ENCODE data around the gene YY1. TPM values are rescaled to one million over a fixed set of nuclear protein-coding genes. Genes with fewer than 3 reads are reported as not detected.
A peak's percentile ranks its signal among the peaks of the same experiment; 100 is the strongest.

Gene YY1
- total and polyA plus RNA-seq, 9 of the 15 experiments (the other 6 are each of a cell fraction or from before 2014, with no cell fraction given) = 20.8 to 74.2 (median 46.7) TPM

DNA sequence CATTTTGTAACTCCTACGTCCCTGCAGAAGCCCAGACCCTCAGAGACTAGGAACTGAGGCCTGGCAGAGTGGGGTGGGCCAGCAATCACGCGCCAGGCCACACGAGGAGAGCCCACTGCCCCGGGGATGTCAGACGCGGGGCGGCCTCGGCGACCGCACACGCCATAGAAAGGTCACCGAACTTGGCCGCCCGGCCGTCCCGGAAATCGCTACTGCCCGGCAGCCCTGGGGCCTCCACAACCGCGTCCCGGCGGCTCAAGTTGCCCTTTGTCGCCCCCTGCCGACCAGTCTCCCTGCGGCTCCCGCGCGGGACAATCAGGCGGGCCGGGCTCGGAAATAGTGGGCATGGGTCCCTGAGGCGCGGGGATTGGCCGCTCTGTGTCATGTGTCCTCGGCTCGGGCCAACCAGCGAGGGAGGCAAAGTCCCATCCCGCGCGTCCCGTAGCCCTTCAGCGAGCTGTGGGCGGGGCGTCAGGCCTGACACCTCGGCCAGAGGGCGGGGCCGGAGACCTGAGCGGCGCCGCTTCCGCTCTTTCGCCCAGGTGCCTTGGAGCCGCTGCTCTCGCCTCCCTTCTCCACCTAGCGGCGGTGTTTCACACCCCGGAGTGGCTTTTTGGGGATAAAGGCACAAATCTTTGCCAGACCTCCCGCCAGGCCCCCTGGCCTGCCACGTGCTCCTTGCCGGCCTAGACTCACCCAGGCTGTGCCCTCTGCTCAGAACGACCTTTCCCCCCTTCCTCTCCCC lies 46.1 kb upstream of the YY1 start (continued):
- TF ChIP-seq, protein P1, sequence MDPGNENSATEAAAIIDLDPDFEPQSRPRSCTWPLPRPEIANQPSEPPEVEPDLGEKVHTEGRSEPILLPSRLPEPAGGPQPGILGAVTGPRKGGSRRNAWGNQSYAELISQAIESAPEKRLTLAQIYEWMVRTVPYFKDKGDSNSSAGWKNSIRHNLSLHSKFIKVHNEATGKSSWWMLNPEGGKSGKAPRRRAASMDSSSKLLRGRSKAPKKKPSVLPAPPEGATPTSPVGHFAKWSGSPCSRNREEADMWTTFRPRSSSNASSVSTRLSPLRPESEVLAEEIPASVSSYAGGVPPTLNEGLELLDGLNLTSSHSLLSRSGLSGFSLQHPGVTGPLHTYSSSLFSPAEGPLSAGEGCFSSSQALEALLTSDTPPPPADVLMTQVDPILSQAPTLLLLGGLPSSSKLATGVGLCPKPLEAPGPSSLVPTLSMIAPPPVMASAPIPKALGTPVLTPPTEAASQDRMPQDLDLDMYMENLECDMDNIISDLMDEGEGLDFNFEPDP (CRISPR knock-in tag; IDR thresholded peaks at IDR 0.05) = no peak
- no peak for TF ChIP-seq TAF15 (IDR thresholded peaks at IDR 0.05; ENCODE audit: low read depth, low read length)
- peak; percentile 81 for TF ChIP-seq ELF1 (tag; IDR thresholded peaks at IDR 0.05)
- TF ChIP-seq, protein P2, sequence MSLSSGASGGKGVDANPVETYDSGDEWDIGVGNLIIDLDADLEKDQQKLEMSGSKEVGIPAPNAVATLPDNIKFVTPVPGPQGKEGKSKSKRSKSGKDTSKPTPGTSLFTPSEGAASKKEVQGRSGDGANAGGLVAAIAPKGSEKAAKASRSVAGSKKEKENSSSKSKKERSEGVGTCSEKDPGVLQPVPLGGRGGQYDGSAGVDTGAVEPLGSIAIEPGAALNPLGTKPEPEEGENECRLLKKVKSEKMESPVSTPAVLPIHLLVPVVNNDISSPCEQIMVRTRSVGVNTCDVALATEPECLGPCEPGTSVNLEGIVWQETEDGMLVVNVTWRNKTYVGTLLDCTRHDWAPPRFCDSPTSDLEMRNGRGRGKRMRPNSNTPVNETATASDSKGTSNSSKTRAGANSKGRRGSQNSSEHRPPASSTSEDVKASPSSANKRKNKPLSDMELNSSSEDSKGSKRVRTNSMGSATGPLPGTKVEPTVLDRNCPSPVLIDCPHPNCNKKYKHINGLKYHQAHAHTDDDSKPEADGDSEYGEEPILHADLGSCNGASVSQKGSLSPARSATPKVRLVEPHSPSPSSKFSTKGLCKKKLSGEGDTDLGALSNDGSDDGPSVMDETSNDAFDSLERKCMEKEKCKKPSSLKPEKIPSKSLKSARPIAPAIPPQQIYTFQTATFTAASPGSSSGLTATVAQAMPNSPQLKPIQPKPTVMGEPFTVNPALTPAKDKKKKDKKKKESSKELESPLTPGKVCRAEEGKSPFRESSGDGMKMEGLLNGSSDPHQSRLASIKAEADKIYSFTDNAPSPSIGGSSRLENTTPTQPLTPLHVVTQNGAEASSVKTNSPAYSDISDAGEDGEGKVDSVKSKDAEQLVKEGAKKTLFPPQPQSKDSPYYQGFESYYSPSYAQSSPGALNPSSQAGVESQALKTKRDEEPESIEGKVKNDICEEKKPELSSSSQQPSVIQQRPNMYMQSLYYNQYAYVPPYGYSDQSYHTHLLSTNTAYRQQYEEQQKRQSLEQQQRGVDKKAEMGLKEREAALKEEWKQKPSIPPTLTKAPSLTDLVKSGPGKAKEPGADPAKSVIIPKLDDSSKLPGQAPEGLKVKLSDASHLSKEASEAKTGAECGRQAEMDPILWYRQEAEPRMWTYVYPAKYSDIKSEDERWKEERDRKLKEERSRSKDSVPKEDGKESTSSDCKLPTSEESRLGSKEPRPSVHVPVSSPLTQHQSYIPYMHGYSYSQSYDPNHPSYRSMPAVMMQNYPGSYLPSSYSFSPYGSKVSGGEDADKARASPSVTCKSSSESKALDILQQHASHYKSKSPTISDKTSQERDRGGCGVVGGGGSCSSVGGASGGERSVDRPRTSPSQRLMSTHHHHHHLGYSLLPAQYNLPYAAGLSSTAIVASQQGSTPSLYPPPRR (CRISPR knock-in tag; IDR thresholded peaks at IDR 0.05; ENCODE audit: borderline replicate concordance) = no peak
- no peak for TF ChIP-seq PURB (CRISPR knock-in tag; IDR thresholded peaks at IDR 0.05; ENCODE audit: low read depth)
- TF ChIP-seq FOXP1 (CRISPR knock-in tag; IDR thresholded peaks at IDR 0.05) = peak; percentile 23; the same call in 1 of the 2 replicates
- TF ChIP-seq MAFK (IDR thresholded peaks at IDR 0.05; ENCODE audit: low read length) = no peak
- TF ChIP-seq CBX3 (IDR thresholded peaks at IDR 0.05; ENCODE audit: borderline replicate concordance in 1 of 2, low read length in 2 of 2) = peak in 1 of 2 experiments; percentile 63; a peak in 1 of 3 replicates
